Activated CD4-positive, alpha-beta memory T cell treated with anti-CD3 and anti-CD28 coated beads for 36 hours (primary cell): ENCODE results near the gene KAZN. TPM values are rescaled to one million over a fixed set of nuclear protein-coding genes. Genes with fewer than 3 reads are reported as not detected.
A peak's percentile ranks its signal among the peaks of the same experiment; 100 is the strongest.
"Not testable (repeated sequence)": the region's sequence is repeated elsewhere in the genome, so short reads cannot be mapped to it uniquely, and the experiment has no call there.

ENCODE experiments used
- CTCF ChIA-PET: fragments of 350-600 bp; sonication (Branson Sonifier 250); formaldehyde crosslinking; loops from one replicate; lab custom pipeline; 2021; ENCODE audit warnings: antibody characterized with exemption, inconsistent platforms; lab: Charles Lee
- POLR2A ChIA-PET: fragments of 350-600 bp; sonication (Branson Sonifier 250); formaldehyde crosslinking; loops from one replicate; lab custom pipeline; 2021; ENCODE audit warnings: antibody characterized with exemption; lab: Charles Lee
- DNase-seq: peaks from one replicate; pipeline ENCODE4 v3.0.0-alpha.2; 2020
- H3K27ac Mint-ChIP-seq: one replicate; pipeline ENCODE4 v1.8.0; 2021; ENCODE audit warnings: mixed read lengths
- H3K27me3 Mint-ChIP-seq: one replicate; pipeline ENCODE4 v1.8.0; 2021; ENCODE audit warnings: mixed read lengths
- H3K36me3 Mint-ChIP-seq: one replicate; pipeline ENCODE4 v1.8.0; 2021; ENCODE audit warnings: mixed read lengths
- H3K4me1 Mint-ChIP-seq: one replicate; pipeline ENCODE4 v1.8.0; 2021; ENCODE audit warnings: low read depth, mixed read lengths
- H3K4me3 Mint-ChIP-seq: one replicate; pipeline ENCODE4 v1.8.0; 2021; ENCODE audit warnings: mild to moderate bottlenecking, mixed read lengths
- H3K9me3 Mint-ChIP-seq: one replicate; pipeline ENCODE4 v1.8.0; 2021; ENCODE audit warnings: mixed read lengths
- intact Hi-C: fragments of 100-400 bp; cut with micrococcal nuclease; formaldehyde crosslinking; loops from one replicate; pipeline ENCODE4 v1.15.1; 2023
- total RNA-seq, 2 experiments: library from RNA; stranded (reverse); gene quantifications; one replicate each; pipeline ENCODE4 v1.2.3, GENCODE V29; 2021

The KAZN gene
- total RNA-seq, 2 experiments from 2014 or later = 0.31 to 0.33 TPM

DNA sequence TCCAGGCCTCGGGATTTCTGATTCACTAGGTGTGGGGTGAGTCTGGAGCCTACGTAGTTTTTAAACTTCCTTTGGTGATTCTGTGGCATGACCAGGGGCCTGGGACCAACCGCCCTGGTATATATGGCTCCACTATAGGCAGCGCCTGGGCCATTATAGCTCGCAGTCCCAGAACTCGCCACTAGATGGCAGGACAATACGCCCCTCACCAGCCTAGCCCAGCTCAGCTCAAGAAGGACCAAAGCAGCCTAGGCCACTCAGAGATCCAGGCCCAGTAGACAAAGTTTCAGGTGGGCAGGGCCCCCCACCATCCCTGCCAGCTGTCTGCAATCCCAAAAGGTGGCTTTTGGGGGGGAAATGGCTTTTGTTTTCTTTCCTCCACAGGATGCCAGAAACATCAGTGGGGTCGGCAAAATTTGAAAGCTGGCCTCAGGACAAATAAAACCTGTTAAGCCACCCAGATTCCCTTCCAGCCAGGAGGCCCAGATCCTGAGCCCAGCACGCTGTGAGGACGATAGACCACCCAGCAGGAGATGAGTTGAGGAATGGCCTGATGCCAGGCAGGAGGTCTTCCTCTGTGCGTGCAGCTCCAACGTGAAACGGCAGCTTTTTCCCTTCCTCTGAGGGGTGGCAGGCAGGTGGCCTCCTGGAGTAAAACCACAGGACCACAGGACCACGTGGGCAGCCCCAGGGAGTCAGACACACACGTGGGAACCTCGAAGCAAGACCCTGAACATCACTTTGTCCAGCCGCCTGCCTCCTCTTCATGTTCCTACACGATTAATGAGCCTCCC lies 530.2 kb downstream of the KAZN start:
- ChIA-PET CTCF (interaction anchor here (0.5 to 7.9 kb wide), 38 partner anchors 9 to 303 kb away, joined by 3 to 142 read pairs (median 4); partner anchors contain the start of gene TMEM51), POLR2A (no interaction called here)
- H3K27me3 Mint-ChIP-seq = peaks cover 4% of the 10 kb centered on the region
- no peaks in the 10 kb centered on the region for H3K36me3 Mint-ChIP-seq
- H3K9me3 Mint-ChIP-seq = peaks cover 3% of the 10 kb centered on the region
- H3K4me1 Mint-ChIP-seq = no peaks in the 10 kb centered on the region
- intact Hi-C loops = loop anchor here (1.0 to 10.0 kb wide), 3 partner anchors 144 to 306 kb away; partner anchors contain the start of gene CTRC
- H3K4me3 Mint-ChIP-seq = no peak overlapping the region
- H3K27ac Mint-ChIP-seq = no peak overlapping the region
- DNase-seq = peak; percentile 83

DNA sequence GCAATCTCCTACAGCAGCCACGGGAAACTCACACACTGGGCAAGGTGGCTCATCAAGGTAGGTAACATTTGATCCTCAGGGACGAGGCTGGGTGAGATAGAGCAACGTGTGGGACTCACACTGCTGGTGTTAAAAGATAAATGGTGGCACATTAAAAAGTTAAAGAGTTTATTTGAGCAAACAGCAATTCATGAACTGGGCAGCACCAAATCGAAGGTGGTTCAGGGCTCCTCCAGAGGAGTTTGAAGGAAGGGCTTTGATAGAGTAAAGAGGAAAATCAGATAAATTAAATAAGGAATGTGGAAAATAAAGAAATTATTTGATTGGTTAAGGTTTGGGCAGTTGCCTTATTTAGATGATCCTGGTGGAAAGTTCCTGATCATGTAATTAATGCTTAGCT lies 531.5 kb downstream of the KAZN start:
- Mint-ChIP-seq H3K4me3 (no peak overlapping the region), H3K27me3 (peaks cover 11% of the 10 kb centered on the region), H3K27ac (no peak overlapping the region), H3K36me3 (no peaks in the 10 kb centered on the region), H3K4me1 (no peaks in the 10 kb centered on the region), H3K9me3 (peaks cover 3% of the 10 kb centered on the region)
- intact Hi-C loops = loop anchor here (10.0 kb wide), 1 partner anchor 305 kb away; the partner anchor contains the start of gene CTRC
- no peak for DNase-seq
- CTCF ChIA-PET = interaction anchor here (1.2 to 7.9 kb wide), 7 partner anchors 10 to 174 kb away, joined by 3 to 142 read pairs (median 7); partner anchors contain the start of gene TMEM51
- POLR2A ChIA-PET = no interaction called here

DNA sequence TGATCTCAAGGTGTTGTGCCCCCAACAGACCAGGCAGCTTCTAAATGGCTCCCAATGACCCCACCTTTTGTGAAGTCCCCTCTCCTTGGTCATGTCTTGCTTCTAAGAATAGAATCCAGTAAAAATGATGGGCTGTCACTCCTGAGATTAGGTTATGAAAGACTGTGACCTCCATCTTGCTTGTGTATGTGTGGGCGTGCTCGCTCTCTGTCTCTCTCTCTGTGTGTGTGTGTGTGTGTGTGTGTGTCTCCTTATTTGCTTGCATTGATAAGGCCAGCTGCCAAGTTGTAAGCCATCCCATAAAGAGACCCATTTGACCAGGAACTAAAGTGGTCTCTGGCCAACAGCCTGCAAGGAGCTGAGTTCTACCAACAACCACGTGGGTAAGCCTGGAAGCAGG lies 532.1 kb downstream of the KAZN start:
- peaks cover 13% of the 10 kb centered on the region for H3K27me3 Mint-ChIP-seq
- no peak for DNase-seq
- H3K9me3 Mint-ChIP-seq = peaks cover 3% of the 10 kb centered on the region
- H3K4me1 Mint-ChIP-seq = no peaks in the 10 kb centered on the region
- no peaks in the 10 kb centered on the region for H3K36me3 Mint-ChIP-seq
- H3K4me3 Mint-ChIP-seq = no peak overlapping the region
- H3K27ac Mint-ChIP-seq = no peak overlapping the region
- intact Hi-C loops = no loop called here
- POLR2A ChIA-PET = no interaction called here
- CTCF ChIA-PET = interaction anchor here (1.2 to 7.9 kb wide), 4 partner anchors 22 to 174 kb away, joined by 3 to 142 read pairs (median 36); no protein-coding TSS in a partner anchor

DNA sequence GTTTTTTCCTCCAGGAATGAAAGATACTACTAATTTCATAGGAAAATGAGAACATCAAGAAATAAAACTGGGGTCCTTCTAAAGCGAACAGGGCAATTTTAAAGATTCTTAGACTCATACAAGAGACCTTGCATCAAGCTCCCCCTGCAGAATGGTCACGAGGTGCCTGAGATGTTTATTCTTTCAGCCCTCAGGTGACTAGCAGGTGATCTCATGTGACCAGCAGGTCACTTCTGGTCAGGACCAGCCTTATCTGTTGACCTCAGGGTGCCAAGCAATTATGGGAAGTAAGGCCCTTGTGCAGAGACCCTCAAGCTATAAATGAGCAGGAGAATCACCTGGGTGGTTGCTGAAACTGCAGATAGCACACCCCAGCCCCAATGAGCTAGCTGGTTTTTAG lies 534.5 kb downstream of the KAZN start:
- ChIA-PET CTCF (interaction anchor here (7.9 kb wide), 1 partner anchor 140 kb away, joined by 142 read pairs; no protein-coding TSS in a partner anchor), POLR2A (no interaction called here)
- H3K27me3 Mint-ChIP-seq = peaks cover 28% of the 10 kb centered on the region

DNA sequence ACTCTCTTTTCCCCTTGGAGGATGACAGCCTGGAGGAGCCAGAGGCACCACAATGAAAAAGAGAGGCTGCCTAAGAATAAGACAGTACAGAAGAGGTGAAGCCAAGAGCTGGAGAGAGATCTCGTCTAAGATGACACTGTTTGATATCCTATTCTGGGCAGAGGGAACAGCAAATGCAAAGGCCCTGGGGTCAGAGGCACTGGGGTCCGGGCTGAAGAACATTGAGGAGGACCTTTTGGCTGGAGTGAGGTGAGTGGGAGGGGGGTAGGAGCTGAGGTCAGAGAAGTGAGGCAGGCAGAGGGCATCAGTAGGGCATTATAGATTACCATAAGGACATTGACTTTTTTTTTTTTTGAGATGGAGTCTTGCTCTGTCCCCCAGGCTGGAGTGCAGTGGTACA lies 535.8 kb downstream of the KAZN start:
- Mint-ChIP-seq H3K9me3 (peaks cover 3% of the 10 kb centered on the region), H3K4me3 (no peak overlapping the region), H3K27me3 (peaks cover 33% of the 10 kb centered on the region), H3K36me3 (no peaks in the 10 kb centered on the region), H3K27ac (no peak overlapping the region), H3K4me1 (no peaks in the 10 kb centered on the region)
- intact Hi-C loops = no loop called here
- CTCF ChIA-PET = interaction anchor here (7.9 kb wide), 1 partner anchor 139 kb away, joined by 142 read pairs; no protein-coding TSS in a partner anchor
- DNase-seq = no peak
- POLR2A ChIA-PET = no interaction called here

More for the DNA sequence above, 534.5 kb downstream of the KAZN start:
- peaks cover 3% of the 10 kb centered on the region for H3K9me3 Mint-ChIP-seq
- no peaks in the 10 kb centered on the region for H3K4me1 Mint-ChIP-seq
- no peak overlapping the region for H3K4me3 Mint-ChIP-seq
- no peaks in the 10 kb centered on the region for H3K36me3 Mint-ChIP-seq
- DNase-seq = no peak
- intact Hi-C loops = no loop called here
- no peak overlapping the region for H3K27ac Mint-ChIP-seq

DNA sequence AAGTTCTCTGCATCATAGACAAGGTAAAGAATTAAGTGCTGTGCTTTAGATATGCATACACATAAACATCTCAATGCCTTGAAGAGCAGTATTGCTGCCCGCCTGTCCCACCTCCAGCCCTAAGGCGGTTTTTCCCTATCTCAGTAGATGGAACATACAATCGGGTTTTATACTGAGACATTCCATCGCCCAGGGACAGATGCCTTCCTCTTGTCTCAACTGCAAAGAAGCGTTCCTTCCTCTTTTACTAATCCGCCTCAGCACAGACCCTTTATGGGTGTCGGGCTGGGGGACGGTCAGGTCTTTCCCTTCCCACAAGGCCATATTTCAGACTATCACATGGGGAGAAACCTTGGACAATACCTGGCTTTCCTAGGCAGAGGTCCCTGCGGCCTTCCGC lies 537.1 kb downstream of the KAZN start:
- H3K4me3 Mint-ChIP-seq, intact Hi-C loops, H3K9me3 Mint-ChIP-seq, H3K4me1 Mint-ChIP-seq, H3K36me3 Mint-ChIP-seq, POLR2A ChIA-PET, DNase-seq, H3K27ac Mint-ChIP-seq: not testable (repeated sequence)
- CTCF ChIA-PET = interaction anchor here (7.9 kb wide), 1 partner anchor 137 kb away, joined by 142 read pairs; no protein-coding TSS in a partner anchor
- H3K27me3 Mint-ChIP-seq = peaks cover 38% of the 10 kb centered on the region

DNA sequence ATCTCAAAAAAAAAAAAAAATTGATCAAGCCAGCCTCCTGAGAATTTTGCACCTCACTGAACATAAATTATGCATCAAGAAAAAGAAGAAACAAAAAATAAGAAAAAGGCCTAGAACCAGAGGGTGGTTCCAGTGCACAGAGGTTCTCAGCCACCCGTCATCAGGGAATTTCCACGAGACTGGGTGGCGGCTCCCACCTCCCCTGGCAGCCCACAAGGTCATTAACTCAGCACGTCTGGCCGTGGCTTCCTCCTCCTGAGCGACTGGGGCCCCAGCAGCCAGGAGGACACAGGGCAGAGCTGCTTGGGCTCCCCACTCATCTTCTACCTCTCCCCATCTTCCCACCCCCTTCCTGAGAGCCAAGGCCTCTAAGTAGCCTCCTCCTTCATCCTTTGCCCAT lies 539.3 kb downstream of the KAZN start:
- H3K27me3 Mint-ChIP-seq = peaks cover 47% of the 10 kb centered on the region
- H3K4me1 Mint-ChIP-seq = no peaks in the 10 kb centered on the region
- no peaks in the 10 kb centered on the region for H3K36me3 Mint-ChIP-seq

DNA sequence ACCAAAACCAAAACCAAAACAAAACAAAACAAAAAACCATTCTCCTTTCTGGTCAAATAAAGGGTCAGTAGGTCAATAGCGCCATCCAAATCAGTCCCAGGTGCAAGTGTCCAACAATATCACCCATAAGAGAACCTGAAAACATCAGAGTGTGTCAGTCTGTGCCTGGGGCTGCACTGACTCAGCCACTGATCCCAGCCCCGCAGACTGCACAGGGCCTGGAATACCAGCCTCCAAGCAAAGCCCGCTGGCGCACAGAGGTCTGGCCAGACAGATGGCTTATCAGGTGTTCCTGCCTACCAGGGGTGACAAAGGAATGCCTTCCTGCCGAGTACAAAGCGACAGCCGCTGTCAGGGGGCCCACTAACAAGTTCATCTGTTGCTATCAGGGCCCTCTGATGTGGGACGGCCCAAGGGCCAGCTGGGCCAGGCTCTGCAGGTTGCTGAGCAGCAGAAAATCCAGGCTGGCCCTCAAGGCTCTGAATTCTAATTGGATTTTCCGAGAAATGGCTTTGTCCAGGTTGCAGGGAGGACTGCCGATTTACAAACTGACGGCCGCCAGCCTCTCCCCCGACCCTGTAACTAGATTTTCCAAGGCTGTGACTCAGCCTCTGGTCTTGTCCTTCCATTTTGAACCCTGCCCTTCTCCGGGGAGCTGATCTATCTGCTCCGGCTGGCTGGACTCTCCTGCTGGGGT lies 541.3 kb downstream of the KAZN start:
- no peak for DNase-seq
- Mint-ChIP-seq H3K27me3 (peaks cover 45% of the 10 kb centered on the region), H3K4me1 (no peaks in the 10 kb centered on the region), H3K36me3 (no peaks in the 10 kb centered on the region), H3K9me3 (no peaks in the 10 kb centered on the region), H3K27ac (no peak overlapping the region), H3K4me3 (no peak overlapping the region)
- ChIA-PET POLR2A (no interaction called here), CTCF (interaction anchor here (2.8 kb wide), 1 partner anchor 11 kb away, joined by 7 read pairs; no protein-coding TSS in a partner anchor)
- intact Hi-C loops = no loop called here

More for the DNA sequence above, 539.3 kb downstream of the KAZN start:
- POLR2A ChIA-PET = no interaction called here
- Mint-ChIP-seq H3K27ac (no peak overlapping the region), H3K4me3 (no peak overlapping the region), H3K9me3 (no peaks in the 10 kb centered on the region)
- CTCF ChIA-PET = interaction anchor here (0.8 to 2.3 kb wide), 3 partner anchors 9 to 166 kb away, joined by 3 to 9 read pairs (median 5); no protein-coding TSS in a partner anchor
- DNase-seq = no peak
- intact Hi-C loops = no loop called here

DNA sequence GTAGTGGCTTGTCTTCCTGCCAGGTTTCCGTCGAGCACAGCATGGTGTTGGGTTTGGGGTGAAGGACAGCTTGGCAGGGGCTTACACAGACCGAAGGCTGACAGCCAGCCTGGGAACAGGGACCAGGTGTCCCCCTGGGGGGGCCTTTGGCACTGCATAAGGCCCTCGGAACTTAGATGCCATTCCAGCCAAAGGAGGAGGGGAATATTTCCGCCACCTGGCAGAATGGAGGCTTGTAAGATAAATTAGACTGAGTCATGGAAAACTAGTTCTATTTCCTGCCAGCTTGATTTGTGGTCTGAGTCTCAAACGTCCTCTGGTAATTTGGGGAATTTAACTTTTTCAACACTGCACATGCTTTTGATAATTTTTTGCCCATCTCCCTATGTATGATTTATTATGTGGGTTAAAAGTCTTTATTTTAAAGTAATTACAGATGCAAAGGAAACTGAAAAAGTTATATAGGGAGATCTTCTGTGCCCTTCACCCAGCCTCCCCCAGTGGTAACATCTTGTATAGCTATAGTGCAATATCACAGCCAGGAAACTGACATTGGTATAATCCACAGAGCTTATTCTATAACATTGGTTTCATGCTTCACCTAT lies 543.6 kb downstream of the KAZN start:
- POLR2A ChIA-PET = no interaction called here

DNA sequence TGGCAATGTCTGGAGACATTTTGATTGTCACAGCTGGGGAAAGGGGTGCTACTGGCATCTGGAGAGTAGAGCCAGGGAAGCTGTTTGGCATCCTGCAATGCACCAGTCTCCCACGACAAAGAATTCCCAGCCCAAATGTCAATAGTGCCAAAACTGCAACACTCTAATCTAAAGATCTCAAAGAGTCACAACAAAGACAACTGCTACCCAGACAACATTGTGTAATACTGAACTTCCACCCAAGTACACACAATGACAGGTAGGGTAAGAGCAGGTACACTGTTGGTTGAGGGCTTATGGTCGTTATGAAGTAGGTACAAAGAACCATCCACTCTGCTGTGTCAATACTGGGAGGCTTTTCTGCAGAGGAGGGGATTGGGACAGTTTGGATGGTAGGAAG lies 546.8 kb downstream of the KAZN start:
- Mint-ChIP-seq H3K4me1 (no peaks in the 10 kb centered on the region), H3K36me3 (no peaks in the 10 kb centered on the region), H3K4me3 (no peak overlapping the region), H3K9me3 (no peaks in the 10 kb centered on the region), H3K27ac (no peak overlapping the region), H3K27me3 (peaks cover 45% of the 10 kb centered on the region)
- DNase-seq = no peak
- intact Hi-C loops = no loop called here
- ChIA-PET CTCF (no interaction called here), POLR2A (no interaction called here)

More for the DNA sequence above, 543.6 kb downstream of the KAZN start:
- H3K9me3 Mint-ChIP-seq = no peaks in the 10 kb centered on the region
- H3K27me3 Mint-ChIP-seq = peaks cover 44% of the 10 kb centered on the region
- no peaks in the 10 kb centered on the region for H3K4me1 Mint-ChIP-seq
- no peak overlapping the region for H3K4me3 Mint-ChIP-seq
- no peak overlapping the region for H3K27ac Mint-ChIP-seq
- H3K36me3 Mint-ChIP-seq = no peaks in the 10 kb centered on the region
- intact Hi-C loops = no loop called here
- no peak for DNase-seq
- CTCF ChIA-PET = interaction anchor here (0.5 to 1.1 kb wide), 2 partner anchors 12 to 18 kb away, joined by 3 to 4 read pairs; partner anchors contain the start of gene TMEM51

DNA sequence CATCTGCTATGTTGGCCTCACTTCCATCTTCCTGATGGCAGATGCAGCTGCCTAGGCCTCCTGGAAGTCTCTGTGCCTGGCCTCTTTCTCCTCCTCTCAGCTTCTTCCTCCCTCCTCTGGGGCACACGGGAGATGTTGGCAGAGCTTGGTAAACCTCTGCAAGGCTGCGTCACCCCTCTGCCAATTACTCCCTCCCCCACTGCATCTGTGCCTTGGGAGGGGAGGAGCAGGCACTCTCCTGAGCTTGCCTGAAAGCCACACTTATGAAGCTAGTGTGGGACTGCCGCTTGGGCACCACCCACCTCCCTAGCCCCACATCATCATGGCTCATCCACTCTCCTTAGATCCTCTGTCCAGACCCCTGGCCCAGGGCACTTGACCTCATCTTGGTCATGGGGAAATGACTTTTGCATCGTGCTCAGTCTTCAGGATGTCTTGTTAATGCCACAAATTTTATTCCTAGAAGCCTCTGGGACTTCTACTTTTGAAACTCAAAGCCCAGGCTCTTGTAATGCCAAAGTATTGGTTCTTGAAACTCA lies 547.7 kb downstream of the KAZN start:
- CTCF ChIA-PET = no interaction called here
- no peak for DNase-seq
- intact Hi-C loops = no loop called here
- no peaks in the 10 kb centered on the region for H3K9me3 Mint-ChIP-seq
- H3K4me3 Mint-ChIP-seq = no peak overlapping the region
- H3K27me3 Mint-ChIP-seq = peaks cover 42% of the 10 kb centered on the region
- no peaks in the 10 kb centered on the region for H3K4me1 Mint-ChIP-seq
- no peak overlapping the region for H3K27ac Mint-ChIP-seq
- POLR2A ChIA-PET = no interaction called here
- no peaks in the 10 kb centered on the region for H3K36me3 Mint-ChIP-seq
